ENCODE results near the gene RASGEF1C.

GRCh38 chr5:180251887-180252286 is 42.9 kb upstream of the RASGEF1C start:
- TF ChIP-seq POLR2A (IDR thresholded peaks at IDR 0.05) = no peak
- no peak for TF ChIP-seq CTCF (IDR thresholded peaks at IDR 0.05)
